ENCODE data around the gene EGLN1. TPM values are rescaled to one million over a fixed set of nuclear protein-coding genes. Genes with fewer than 3 reads are reported as not detected.

The EGLN1 gene
- total RNA-seq, 3 donors from 2014 or later = 49.3 to 61.1 (median 55.0) TPM

GRCh38 chr1:231337043-231337471 is 85.0 kb downstream of the EGLN1 start:
- DNase-seq = no peak

GRCh38 chr1:231335663-231336602 is 86.2 kb downstream of the EGLN1 start:
- DNase-seq = no peak

More at GRCh38 chr1:231337043-231337471, 85.0 kb downstream of the EGLN1 start:
- H3K4me3 ChIP-seq = peak overlapping the region; percentile 88
- peak; percentile 18 for ATAC-seq
- intact Hi-C loops (cut with DNase I, micrococcal nuclease) = no loop called here
- H3K9me3 ChIP-seq = no peaks in the 10 kb centered on the region
- H3K4me1 ChIP-seq (ENCODE audit: low read depth) = peaks cover 44% of the 10 kb centered on the region
- no peak for TF ChIP-seq CTCF (IDR thresholded peaks at IDR 0.05)
- H3K36me3 ChIP-seq (ENCODE audit: low read depth) = no peaks in the 10 kb centered on the region

GRCh38 chr1:231334952-231335351 is 87.1 kb downstream of the EGLN1 start:
- no peak for TF ChIP-seq CTCF (IDR thresholded peaks at IDR 0.05)
- no peak overlapping the region for H3K4me3 ChIP-seq
- ATAC-seq = no peak
- no peaks in the 10 kb centered on the region for H3K9me3 ChIP-seq
- DNase-seq = no peak
- no peaks in the 10 kb centered on the region for H3K36me3 ChIP-seq (ENCODE audit: low read depth)
- peaks cover 44% of the 10 kb centered on the region for H3K4me1 ChIP-seq (ENCODE audit: low read depth)
- intact Hi-C loops (cut with DNase I, micrococcal nuclease) = no loop called here

More at GRCh38 chr1:231335663-231336602, 86.2 kb downstream of the EGLN1 start:
- ATAC-seq = no peak
- Histone ChIP-seq H3K4me1 (ENCODE audit: low read depth) (peaks cover 44% of the 10 kb centered on the region), H3K9me3 (no peaks in the 10 kb centered on the region), H3K36me3 (ENCODE audit: low read depth) (no peaks in the 10 kb centered on the region), H3K4me3 (peak overlapping the region; percentile 88)
- no peak for TF ChIP-seq CTCF (IDR thresholded peaks at IDR 0.05)
- intact Hi-C loops (cut with DNase I, micrococcal nuclease) = no loop called here

GRCh38 chr1:231334079-231334666 is 87.9 kb downstream of the EGLN1 start:
- intact Hi-C loops (cut with DNase I, micrococcal nuclease) = no loop called here
- no peak for TF ChIP-seq CTCF (IDR thresholded peaks at IDR 0.05)
- Histone ChIP-seq H3K9me3 (no peaks in the 10 kb centered on the region), H3K4me3 (no peak overlapping the region), H3K4me1 (ENCODE audit: low read depth) (peaks cover 37% of the 10 kb centered on the region), H3K36me3 (ENCODE audit: low read depth) (no peaks in the 10 kb centered on the region)
- ATAC-seq (no peak), DNase-seq (no peak)

- intact Hi-C loops (cut with DNase I, micrococcal nuclease) = no loop called here
- Histone ChIP-seq H3K36me3 (ENCODE audit: low read depth) (no peaks in the 10 kb centered on the region), H3K4me3 (no peak overlapping the region), H3K4me1 (ENCODE audit: low read depth) (peaks cover 32% of the 10 kb centered on the region), H3K9me3 (no peaks in the 10 kb centered on the region)
- no peak for DNase-seq
- ATAC-seq = no peak
- no peak for TF ChIP-seq CTCF (IDR thresholded peaks at IDR 0.05)
Measured at GRCh38 chr1:231332761-231333160, 89.3 kb downstream of the EGLN1 start.
